ENCODE data around the gene RHOJ.

GRCh38 chr14:63214417-63215196, 10.4 kb downstream of the RHOJ start:
- no peak for TF ChIP-seq CTCF (IDR thresholded peaks at IDR 0.05; ENCODE audit: control extremely low read depth in 1 of 3, insufficient read depth in 1 of 3, low read depth in 1 of 3, low read length in 3 of 3)
- TF ChIP-seq EZH2 (IDR thresholded peaks at IDR 0.05; ENCODE audit: low read depth, low read length, severe bottlenecking) = no peak
- no peak for TF ChIP-seq CREB1 (IDR thresholded peaks at IDR 0.05)
- no peak for TF ChIP-seq KDM1A (IDR thresholded peaks at IDR 0.05; ENCODE audit: borderline replicate concordance, low read length)
- TF ChIP-seq POLR2A (IDR thresholded peaks at IDR 0.05; ENCODE audit: control extremely low read depth in 1 of 2, low read depth in 2 of 2, low read length in 2 of 2) = no peak
- TF ChIP-seq SIRT6 (IDR thresholded peaks at IDR 0.05; ENCODE audit: low read length) = no peak
- no peak for TF ChIP-seq GABPA (IDR thresholded peaks at IDR 0.05; ENCODE audit: borderline replicate concordance, insufficient read depth, low read length)
- TF ChIP-seq HDAC2 (IDR thresholded peaks at IDR 0.05; ENCODE audit: borderline replicate concordance in 1 of 2, low read depth in 2 of 2, low read length in 2 of 2) = no peak
- no peak for TF ChIP-seq TAF1 (IDR thresholded peaks at IDR 0.05; ENCODE audit: low read depth, low read length)
- no peak for TF ChIP-seq MAFK (IDR thresholded peaks at IDR 0.05; ENCODE audit: low read depth, low read length)
- no peak for TF ChIP-seq RFX5 (IDR thresholded peaks at IDR 0.05; ENCODE audit: borderline replicate concordance, low read depth, low read length)
- no peak for TF ChIP-seq SRF (IDR thresholded peaks at IDR 0.05; ENCODE audit: low read depth, low read length)
- no peak for TF ChIP-seq CEBPB (IDR thresholded peaks at IDR 0.05; ENCODE audit: low read depth, low read length)

Data from H1 (cell line).